ENCODE results near the gene HSPA1B. TPM values are rescaled to one million over a fixed set of nuclear protein-coding genes. Genes with fewer than 3 reads are reported as not detected.
A peak's percentile ranks its signal among the peaks of the same experiment; 100 is the strongest.
"Not testable (repeated sequence)": the region's sequence is repeated elsewhere in the genome, so short reads cannot be mapped to it uniquely, and the experiment has no call there.

The HSPA1B gene
- total RNA-seq, 1 experiment from 2014 or later, result 206 TPM

DNA sequence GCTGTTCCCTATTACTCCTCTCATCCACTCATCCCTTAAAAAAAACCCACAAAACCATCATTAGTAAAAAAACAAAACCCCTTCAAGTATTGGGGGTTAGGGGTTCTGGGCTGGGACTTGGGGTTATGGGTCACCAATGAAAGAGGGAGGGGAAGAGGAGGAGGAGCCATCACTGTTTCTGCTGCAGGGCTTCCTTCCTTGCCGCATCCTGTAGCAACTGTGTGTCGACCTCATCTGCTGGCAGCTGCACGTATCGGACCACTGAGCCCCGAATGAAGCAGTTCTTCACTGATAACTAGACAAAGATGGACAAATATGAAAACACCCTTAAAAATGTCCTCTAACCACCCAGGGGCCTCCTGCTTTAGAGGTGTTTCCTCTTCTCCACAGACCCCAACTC lies 29.9 kb upstream of the HSPA1B start:
- DNase-seq (ENCODE audit: low read depth), result no peak

DNA sequence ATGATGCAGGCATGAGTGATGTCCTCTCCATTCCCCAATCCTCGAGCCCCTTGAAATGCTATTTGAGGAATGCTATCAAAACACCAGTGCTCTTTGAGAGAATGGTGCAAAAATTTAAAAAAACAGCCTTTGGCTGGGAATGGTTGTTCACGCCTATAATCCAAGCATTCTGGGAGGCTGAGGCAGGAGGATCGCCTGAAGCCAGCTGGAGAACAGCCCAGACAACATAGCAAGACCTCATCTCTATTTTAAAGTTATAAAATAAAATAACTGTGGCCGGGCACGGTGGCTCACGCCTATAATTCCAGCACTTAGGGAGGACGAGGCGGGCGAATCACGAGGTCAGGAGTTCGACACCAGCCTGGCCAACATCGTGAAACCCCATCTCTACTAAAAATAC lies 27.8 kb upstream of the HSPA1B start:
- DNase-seq (ENCODE audit: low read depth), result no peak

DNA sequence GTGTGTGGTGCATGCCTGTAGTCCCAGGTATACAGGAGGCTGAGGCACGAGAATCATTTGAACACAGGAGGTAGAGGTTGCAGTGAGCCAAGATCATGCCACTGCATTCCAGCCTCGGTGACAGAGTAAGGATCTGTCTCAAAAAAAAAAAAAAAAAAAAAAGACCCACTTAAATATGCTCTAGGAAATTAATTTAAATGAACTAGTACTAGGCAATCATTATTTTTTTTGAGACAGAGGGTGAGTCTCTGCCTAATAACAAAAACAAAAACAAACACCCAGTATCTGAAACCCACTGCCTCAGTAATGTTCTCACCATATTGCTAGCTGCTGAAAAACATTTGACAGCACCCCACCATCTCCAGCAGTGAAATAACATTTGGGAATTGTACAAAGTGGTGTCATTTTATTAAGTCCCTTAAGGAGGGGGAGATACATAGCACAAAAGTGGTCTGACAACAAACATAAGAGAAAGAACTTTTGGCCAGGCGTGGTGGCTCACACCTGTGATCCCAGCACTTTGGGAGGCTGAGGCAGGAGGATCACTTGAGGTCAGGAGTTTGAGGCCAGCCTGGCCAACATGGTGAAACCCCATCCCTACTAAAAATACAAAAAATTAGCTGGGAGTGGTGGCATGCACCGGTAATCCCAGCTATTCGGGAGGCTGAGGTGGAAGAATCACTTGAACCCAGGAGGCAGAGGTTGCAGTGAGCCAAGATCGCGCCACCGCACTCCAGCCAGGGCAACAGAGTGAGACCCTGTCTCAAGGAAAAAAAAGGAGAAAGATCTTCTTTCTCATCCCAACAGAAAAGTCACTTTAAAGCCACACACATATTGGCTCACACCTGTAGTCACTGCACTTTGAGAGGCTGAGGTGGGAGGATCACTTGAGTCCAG lies 26.3 kb upstream of the HSPA1B start:
- not testable (repeated sequence) for DNase-seq (ENCODE audit: low read depth)

DNA sequence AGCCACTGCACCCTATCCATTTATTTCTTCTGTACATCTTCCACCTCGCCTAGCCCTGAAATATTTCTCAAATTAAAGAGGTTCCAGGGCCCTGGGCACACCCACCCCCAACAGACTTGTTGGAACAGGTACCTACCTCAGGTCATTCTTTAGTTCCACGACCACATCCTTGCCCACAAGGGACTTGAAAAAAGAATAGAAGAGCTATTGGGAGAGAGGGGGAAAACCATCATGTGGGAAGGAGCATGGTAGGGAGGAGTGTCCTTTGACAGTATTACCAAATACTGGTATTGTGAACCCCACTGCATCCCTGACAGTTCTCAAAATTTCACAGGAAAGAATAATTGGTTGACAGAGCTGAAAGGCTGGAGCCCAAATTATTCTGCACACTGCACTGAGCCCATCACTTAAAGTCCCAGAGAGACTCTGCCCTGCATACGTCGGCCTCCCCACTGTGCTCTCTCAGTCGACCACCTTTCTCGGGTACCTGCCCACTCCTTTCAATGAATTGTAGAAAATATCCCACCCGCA lies 21.5 kb upstream of the HSPA1B start:
- no peak for DNase-seq (ENCODE audit: low read depth)

- peak; percentile 99 for DNase-seq (ENCODE audit: low read depth)
These were observed 20.9 kb upstream of the HSPA1B start, which contains the start of gene LSM2 for GRCh38 chr6:31806470-31807272. Gene LSM2 (minus strand): TSS chr6:31806966. CDS start chr6:31806757, 209 bp downstream.

DNA sequence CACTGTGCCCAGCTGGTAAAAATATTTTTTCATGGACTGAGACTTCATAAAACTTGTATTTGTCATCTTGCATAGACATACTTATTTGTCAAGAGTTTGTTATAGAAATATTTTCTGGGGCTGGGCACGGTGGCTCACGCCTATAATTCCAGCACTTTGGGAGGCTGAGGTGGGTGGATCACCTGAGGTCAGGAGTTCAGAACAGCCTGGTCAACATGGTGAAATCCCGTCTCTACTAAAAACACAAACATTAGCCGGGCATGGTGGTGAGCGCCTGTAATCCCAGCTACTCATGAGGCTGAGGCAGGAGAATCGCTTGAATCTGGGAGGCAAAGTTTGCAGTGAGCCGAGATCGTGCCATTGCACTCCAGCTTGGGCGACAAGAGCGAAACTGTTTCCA lies 18.9 kb upstream of the HSPA1B start:
- not testable (repeated sequence) for DNase-seq (ENCODE audit: low read depth)

- DNase-seq (ENCODE audit: low read depth), result no peak
These were observed 15.9 kb upstream of the HSPA1B start for GRCh38 chr6:31811645-31812044.

- no peak for DNase-seq (ENCODE audit: low read depth)
These were observed 14.1 kb upstream of the HSPA1B start for GRCh38 chr6:31813465-31813849.

- peak; percentile 99 for DNase-seq (ENCODE audit: low read depth)
These were observed 12.9 kb upstream of the HSPA1B start for GRCh38 chr6:31814677-31815024.

GRCh38 chr6:31815025-31815838 lies 12.3 kb upstream of the HSPA1B start, which contains the start of the genes HSPA1A and HSPA1L:
Gene HSPA1A (plus strand): TSS chr6:31815543. CDS start chr6:31815757, 214 bp downstream.
Gene HSPA1L (minus strand): TSS chr6:31815283. CDS start chr6:31811972, 3,311 bp downstream.
- DNase-seq (ENCODE audit: low read depth), result peak; percentile 98

DNA sequence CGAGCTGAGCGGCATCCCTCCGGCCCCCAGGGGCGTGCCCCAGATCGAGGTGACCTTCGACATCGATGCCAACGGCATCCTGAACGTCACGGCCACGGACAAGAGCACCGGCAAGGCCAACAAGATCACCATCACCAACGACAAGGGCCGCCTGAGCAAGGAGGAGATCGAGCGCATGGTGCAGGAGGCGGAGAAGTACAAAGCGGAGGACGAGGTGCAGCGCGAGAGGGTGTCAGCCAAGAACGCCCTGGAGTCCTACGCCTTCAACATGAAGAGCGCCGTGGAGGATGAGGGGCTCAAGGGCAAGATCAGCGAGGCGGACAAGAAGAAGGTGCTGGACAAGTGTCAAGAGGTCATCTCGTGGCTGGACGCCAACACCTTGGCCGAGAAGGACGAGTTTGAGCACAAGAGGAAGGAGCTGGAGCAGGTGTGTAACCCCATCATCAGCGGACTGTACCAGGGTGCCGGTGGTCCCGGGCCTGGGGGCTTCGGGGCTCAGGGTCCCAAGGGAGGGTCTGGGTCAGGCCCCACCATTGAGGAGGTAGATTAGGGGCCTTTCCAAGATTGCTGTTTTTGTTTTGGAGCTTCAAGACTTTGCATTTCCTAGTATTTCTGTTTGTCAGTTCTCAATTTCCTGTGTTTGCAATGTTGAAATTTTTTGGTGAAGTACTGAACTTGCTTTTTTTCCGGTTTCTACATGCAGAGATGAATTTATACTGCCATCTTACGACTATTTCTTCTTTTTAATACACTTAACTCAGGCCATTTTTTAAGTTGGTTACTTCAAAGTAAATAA lies 10.2 kb upstream of the HSPA1B start:
- DNase-seq (ENCODE audit: low read depth), result not testable (repeated sequence)

DNA sequence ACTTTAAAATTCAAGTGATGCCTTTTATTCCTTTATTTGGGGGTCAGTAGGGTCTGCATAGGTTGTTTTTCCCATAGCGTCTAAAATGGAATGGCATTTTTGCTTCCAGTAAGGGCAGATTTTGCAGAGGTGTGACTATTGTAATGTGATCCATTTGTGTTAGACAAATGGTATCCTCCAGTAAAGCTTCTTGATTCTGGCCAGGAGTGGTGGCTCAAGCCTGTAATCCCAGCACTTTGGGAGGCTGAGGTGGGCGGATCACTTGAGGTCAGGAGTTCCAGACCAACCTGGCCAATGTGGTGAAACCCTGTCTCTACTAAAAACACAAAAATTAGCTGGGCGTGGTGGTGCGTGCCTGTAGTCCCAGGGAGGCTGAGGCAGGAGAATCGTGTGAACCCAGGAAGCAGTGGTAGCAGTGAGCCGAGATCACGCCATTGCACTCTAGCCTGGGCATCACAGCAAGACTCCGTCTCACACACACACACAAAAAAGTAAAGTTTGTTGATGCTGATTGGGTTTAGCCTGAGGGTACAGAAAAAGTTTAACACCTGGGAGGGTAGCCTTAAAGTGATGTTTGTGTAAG lies 9.5 kb upstream of the HSPA1B start:
- not testable (repeated sequence) for DNase-seq (ENCODE audit: low read depth)

GRCh38 chr6:31819871-31820299 lies 7.7 kb upstream of the HSPA1B start:
- DNase-seq (ENCODE audit: low read depth), result no peak

DNA sequence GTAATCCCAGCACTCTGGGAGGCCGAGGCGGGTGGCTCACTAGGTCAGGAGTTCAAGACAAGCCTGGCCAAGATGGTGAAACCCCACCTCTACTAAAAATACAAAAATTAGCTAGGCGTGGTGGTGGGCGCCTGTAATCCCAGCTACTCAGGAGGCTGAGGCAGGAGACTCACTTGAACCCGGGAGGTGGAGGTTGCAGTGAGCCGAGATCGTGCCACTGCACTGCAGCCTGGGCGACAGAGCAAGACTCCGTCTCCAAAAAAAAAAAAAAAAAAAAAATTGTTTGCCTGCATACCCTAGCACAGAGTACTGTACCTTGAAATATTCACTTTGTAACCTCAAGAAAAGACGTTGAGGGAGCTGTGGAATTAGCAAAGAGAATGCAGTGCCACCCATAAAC lies 7.1 kb upstream of the HSPA1B start:
- DNase-seq (ENCODE audit: low read depth), result not testable (repeated sequence)

GRCh38 chr6:31821301-31822035 lies 6.1 kb upstream of the HSPA1B start:
- peak; percentile 75 for DNase-seq (ENCODE audit: low read depth)

DNA sequence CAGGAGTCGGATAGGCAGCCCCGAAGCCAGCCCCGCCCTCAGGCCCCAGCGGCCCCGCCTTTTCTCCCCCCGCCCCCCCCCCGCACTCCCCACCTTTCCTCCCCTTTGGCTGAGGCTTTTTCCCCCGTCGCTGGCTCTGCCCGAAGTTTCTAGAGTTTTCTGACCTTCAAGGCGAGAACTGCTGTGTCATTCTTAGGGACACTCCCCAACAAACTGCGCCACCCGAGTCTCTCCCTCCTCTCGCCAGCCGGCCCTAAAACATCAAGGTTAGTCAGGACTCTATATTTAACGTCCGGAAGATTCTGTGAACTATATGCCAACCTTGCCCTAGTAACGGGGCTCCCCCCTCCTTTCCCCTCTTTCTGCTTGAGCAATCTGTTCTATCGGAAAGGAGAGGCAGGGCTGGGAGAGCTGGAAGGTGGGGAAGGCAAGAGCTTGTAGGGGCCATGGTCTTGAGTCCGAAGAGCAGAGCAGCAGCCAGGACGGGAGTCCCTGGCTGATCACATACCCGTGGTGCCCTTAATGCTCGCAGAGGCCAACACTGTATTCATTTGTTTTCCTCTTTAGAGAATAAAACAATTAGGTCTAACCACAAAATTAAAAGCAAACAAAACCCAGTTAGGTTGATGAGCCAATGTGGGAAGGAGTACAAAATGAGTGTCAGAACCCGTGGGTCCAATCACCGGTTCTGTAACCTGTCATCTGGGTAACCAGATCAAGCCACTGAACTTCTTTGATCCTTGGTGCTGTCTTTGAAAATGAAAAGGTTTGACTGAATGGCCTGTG lies 5.3 kb upstream of the HSPA1B start:
- peak; percentile 84 for DNase-seq (ENCODE audit: low read depth)

GRCh38 chr6:31823592-31824196 lies 3.8 kb upstream of the HSPA1B start:
- DNase-seq (ENCODE audit: low read depth), result not testable (repeated sequence)

GRCh38 chr6:31825553-31825952 lies 2.0 kb upstream of the HSPA1B start:
- DNase-seq (ENCODE audit: low read depth), result no peak

Measured in Daoy (cell line).